WTC11 (cell line): ENCODE results near the gene RSPRY1. TPM values are rescaled to one million over a fixed set of nuclear protein-coding genes. Genes with fewer than 3 reads are reported as not detected.

Experiments
- ATAC-seq: fragments of 200-7000 bp; cut with Tn5 transposase; 2 replicates; pipeline ENCODE4 v1.10.0; 2021; ENCODE audit warnings: mild to moderate bottlenecking, moderate library complexity
- CTCF ChIA-PET: fragments of 300-600 bp; sonication (Branson Sonifier 250); formaldehyde crosslinking; loops from one replicate; lab custom pipeline; 2021; ENCODE audit warnings: antibody characterized with exemption; lab: Charles Lee
- POLR2A ChIA-PET: fragments of 350-600 bp; sonication (Branson Sonifier 250); formaldehyde crosslinking; loops from one replicate; lab custom pipeline; 2021; ENCODE audit warnings: antibody characterized with exemption; lab: Charles Lee
- DNase-seq: peaks from one replicate; pipeline ENCODE4 v3.0.0; 2021; ENCODE audit warnings: low spot score
- H3K27ac Mint-ChIP-seq: 2 replicates; pipeline ENCODE4 v1.8.0; 2021; ENCODE audit warnings: mixed read lengths
- H3K27me3 Mint-ChIP-seq: 2 replicates; pipeline ENCODE4 v1.8.0; 2021; ENCODE audit warnings: low read depth, mild to moderate bottlenecking, moderate library complexity, mixed read lengths
- H3K36me3 Mint-ChIP-seq: 2 replicates; pipeline ENCODE4 v1.8.0; 2021; ENCODE audit warnings: mixed read lengths
- H3K4me1 Mint-ChIP-seq: 2 replicates; pipeline ENCODE4 v1.8.0; 2022; ENCODE audit warnings: mixed read lengths
- H3K4me3 Mint-ChIP-seq: 2 replicates; pipeline ENCODE4 v1.8.0; 2021; ENCODE audit warnings: mild to moderate bottlenecking, moderate library complexity, mixed read lengths
- H3K9me3 Mint-ChIP-seq: 2 replicates; pipeline ENCODE4 v1.8.0; 2021; ENCODE audit warnings: mixed read lengths
- AR ChIP-seq: fragments of 250-450 bp; sonication (Bioruptor Pico); IDR thresholded peaks from 2 replicates; pipeline ENCODE4 v1.9.0; 2021; ENCODE audit warnings: mild to moderate bottlenecking
- CBFB ChIP-seq: sonication (generic); formaldehyde crosslinking; IDR thresholded peaks from 2 replicates; pipeline ENCODE4 v1.8.1; 2022; ENCODE audit warnings: mild to moderate bottlenecking, low read depth, missing genetic modification reagents
- CREB1 ChIP-seq: sonication (generic); formaldehyde crosslinking; IDR thresholded peaks from 2 replicates; pipeline ENCODE4 v1.8.0; 2023; ENCODE audit warnings: mild to moderate bottlenecking, missing genetic modification reagents
- CTCF ChIP-seq: fragments of 200-600 bp; IDR thresholded peaks from 2 replicates; pipeline ENCODE4 v1.8.0; 2022; ENCODE audit warnings: antibody characterized with exemption
- ELF4 ChIP-seq: sonication (generic); formaldehyde crosslinking; IDR thresholded peaks from 2 replicates; pipeline ENCODE4 v1.8.1; 2022; ENCODE audit warnings: low read depth, mild to moderate bottlenecking, moderate library complexity, missing genetic modification reagents
- ESRRA ChIP-seq: sonication (generic); formaldehyde crosslinking; IDR thresholded peaks from 2 replicates; pipeline ENCODE4 v1.8.1; 2022; ENCODE audit warnings: mild to moderate bottlenecking, missing genetic modification reagents, borderline replicate concordance
- FOXJ3 ChIP-seq: sonication (generic); formaldehyde crosslinking; IDR thresholded peaks from 2 replicates; pipeline ENCODE4 v1.9.0; 2021; ENCODE audit warnings: missing genetic modification reagents, mild to moderate bottlenecking, borderline replicate concordance
- FOXP1 ChIP-seq: sonication (generic); formaldehyde crosslinking; IDR thresholded peaks from 2 replicates; pipeline ENCODE4 v1.8.0; 2022; ENCODE audit warnings: missing genetic modification reagents, mild to moderate bottlenecking, moderate library complexity, borderline replicate concordance
- GRHL2 ChIP-seq: fragments of 250-450 bp; sonication (Bioruptor Pico); IDR thresholded peaks from 2 replicates; pipeline ENCODE4 v1.8.0; 2022; ENCODE audit warnings: mild to moderate bottlenecking, moderate library complexity; ENCODE audit not compliant: insufficient replicate concordance, severe bottlenecking
- IRF2 ChIP-seq: sonication (generic); formaldehyde crosslinking; IDR thresholded peaks from 2 replicates; pipeline ENCODE4 v1.8.0; 2022; ENCODE audit warnings: low read depth, missing genetic modification reagents, borderline replicate concordance
- JAZF1 ChIP-seq: fragments of 250-450 bp; sonication (Bioruptor Pico); IDR thresholded peaks from 2 replicates; pipeline ENCODE4 v1.9.0; 2021; ENCODE audit warnings: moderate library complexity, mild to moderate bottlenecking, inconsistent platforms
- KAT7 ChIP-seq: sonication (generic); formaldehyde crosslinking; IDR thresholded peaks from 2 replicates; pipeline ENCODE4 v1.8.1; 2023; ENCODE audit warnings: missing genetic modification reagents, mild to moderate bottlenecking, borderline replicate concordance
- MYBL2 ChIP-seq: sonication (generic); formaldehyde crosslinking; IDR thresholded peaks from 2 replicates; pipeline ENCODE4 v1.8.1; 2023; ENCODE audit warnings: mild to moderate bottlenecking, moderate library complexity, missing genetic modification reagents
- NR2C2 ChIP-seq: sonication (generic); formaldehyde crosslinking; IDR thresholded peaks from 2 replicates; pipeline ENCODE4 v1.8.0; 2022; ENCODE audit warnings: mild to moderate bottlenecking, missing genetic modification reagents
- PRRX2 ChIP-seq: fragments of 250-450 bp; sonication (Bioruptor Pico); IDR thresholded peaks from 2 replicates; pipeline ENCODE4 v1.8.0; 2021; ENCODE audit warnings: mild to moderate bottlenecking
- RORB ChIP-seq: fragments of 250-450 bp; sonication (Bioruptor Pico); IDR thresholded peaks from 2 replicates; pipeline ENCODE4 v1.9.0; 2021; ENCODE audit warnings: mild to moderate bottlenecking
- TCF7 ChIP-seq: sonication (generic); formaldehyde crosslinking; IDR thresholded peaks from 2 replicates; pipeline ENCODE4 v1.8.0; 2022; ENCODE audit warnings: mild to moderate bottlenecking, low read depth, missing genetic modification reagents, moderate library complexity
- ZBTB21 ChIP-seq: sonication (generic); formaldehyde crosslinking; IDR thresholded peaks from 2 replicates; pipeline ENCODE4 v1.8.1; 2023; ENCODE audit warnings: mild to moderate bottlenecking, missing genetic modification reagents, borderline replicate concordance
- ZNF121 ChIP-seq: sonication (generic); formaldehyde crosslinking; IDR thresholded peaks from 2 replicates; pipeline ENCODE4 v1.8.0; 2023; ENCODE audit warnings: missing genetic modification reagents
- ZNF138 ChIP-seq: sonication (generic); formaldehyde crosslinking; conservative IDR thresholded peaks from 2 replicates; pipeline ENCODE4 v1.8.1; 2022; ENCODE audit warnings: mild to moderate bottlenecking, moderate library complexity, missing genetic modification reagents
- ZNF317 ChIP-seq: sonication (generic); formaldehyde crosslinking; IDR thresholded peaks from 2 replicates; pipeline ENCODE4 v1.8.1; 2023; ENCODE audit warnings: low read depth, mild to moderate bottlenecking, moderate library complexity, missing genetic modification reagents, borderline replicate concordance
- ZNF423 ChIP-seq: fragments of 250-450 bp; sonication (Bioruptor Pico); IDR thresholded peaks from 2 replicates; pipeline ENCODE4 v2.1.2; 2022; ENCODE audit warnings: mild to moderate bottlenecking, moderate library complexity
- total RNA-seq: library from RNA; stranded (reverse); gene quantifications from 3 replicates; pipeline ENCODE4 v1.2.3, GENCODE V29; 2021
- TF ChIP-seq, protein P1 (sequence below): sonication (generic); formaldehyde crosslinking; IDR thresholded peaks from 2 replicates; pipeline ENCODE4 v1.8.1; 2022; ENCODE audit warnings: low read depth, missing genetic modification reagents, borderline replicate concordance
- TF ChIP-seq, protein P2 (sequence below): fragments of 250-450 bp; sonication (Bioruptor Pico); IDR thresholded peaks from 2 replicates; pipeline ENCODE4 v2.1.2; 2022; ENCODE audit warnings: mild to moderate bottlenecking, moderate library complexity
- TF ChIP-seq, protein P3 (sequence below): sonication (generic); formaldehyde crosslinking; IDR thresholded peaks from 2 replicates; pipeline ENCODE4 v1.8.0; 2022; ENCODE audit warnings: mild to moderate bottlenecking, missing genetic modification reagents

The RSPRY1 gene
- total RNA-seq, 1 experiment from 2014 or later = 26.8 TPM

DNA sequence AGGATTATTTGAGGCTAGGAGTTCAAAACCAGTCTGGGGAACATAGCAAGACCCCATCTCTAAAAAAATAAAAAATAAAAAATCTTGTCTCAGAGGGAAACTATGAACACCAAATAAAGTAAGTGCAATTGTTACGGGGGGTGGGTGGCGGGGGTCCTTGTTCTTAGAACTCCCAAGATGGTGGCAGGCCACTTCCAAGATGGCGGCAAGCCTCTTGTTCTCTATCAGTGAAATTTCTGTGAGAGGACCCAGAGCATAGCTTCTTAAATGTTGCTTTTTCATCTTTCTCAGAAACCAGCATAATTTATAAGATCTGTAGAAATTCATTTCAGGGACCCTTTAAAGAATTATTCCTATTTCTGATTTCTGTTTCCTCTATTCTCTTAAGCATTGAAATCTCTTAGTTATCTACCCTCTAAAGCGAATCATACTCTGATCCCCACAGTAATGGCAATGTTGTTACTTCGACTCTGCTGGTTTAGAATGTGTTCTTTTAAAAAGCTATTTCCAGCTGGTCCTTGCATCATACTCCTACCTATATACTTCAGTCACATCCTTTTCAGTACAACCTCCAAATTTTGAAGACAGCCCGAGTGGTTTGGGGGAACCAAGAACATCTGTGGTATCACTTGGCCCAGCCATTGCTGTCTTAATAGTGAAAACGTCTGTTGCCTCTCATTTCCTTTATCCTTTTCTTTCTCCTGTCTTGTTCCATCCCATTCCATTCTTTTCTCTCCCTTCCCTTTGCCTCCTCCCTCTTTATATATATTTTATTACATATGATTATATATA, 16.2 kb downstream of the RSPRY1 start (continued):
- TF ChIP-seq, protein P1, sequence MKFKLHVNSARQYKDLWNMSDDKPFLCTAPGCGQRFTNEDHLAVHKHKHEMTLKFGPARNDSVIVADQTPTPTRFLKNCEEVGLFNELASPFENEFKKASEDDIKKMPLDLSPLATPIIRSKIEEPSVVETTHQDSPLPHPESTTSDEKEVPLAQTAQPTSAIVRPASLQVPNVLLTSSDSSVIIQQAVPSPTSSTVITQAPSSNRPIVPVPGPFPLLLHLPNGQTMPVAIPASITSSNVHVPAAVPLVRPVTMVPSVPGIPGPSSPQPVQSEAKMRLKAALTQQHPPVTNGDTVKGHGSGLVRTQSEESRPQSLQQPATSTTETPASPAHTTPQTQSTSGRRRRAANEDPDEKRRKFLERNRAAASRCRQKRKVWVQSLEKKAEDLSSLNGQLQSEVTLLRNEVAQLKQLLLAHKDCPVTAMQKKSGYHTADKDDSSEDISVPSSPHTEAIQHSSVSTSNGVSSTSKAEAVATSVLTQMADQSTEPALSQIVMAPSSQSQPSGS (CRISPR knock-in tag) = no peak
- no peak for TF ChIP-seq ZNF317 (CRISPR knock-in tag)
- TF ChIP-seq PRRX2 = no peak
- TF ChIP-seq RORB = no peak
- TF ChIP-seq, protein P2, sequence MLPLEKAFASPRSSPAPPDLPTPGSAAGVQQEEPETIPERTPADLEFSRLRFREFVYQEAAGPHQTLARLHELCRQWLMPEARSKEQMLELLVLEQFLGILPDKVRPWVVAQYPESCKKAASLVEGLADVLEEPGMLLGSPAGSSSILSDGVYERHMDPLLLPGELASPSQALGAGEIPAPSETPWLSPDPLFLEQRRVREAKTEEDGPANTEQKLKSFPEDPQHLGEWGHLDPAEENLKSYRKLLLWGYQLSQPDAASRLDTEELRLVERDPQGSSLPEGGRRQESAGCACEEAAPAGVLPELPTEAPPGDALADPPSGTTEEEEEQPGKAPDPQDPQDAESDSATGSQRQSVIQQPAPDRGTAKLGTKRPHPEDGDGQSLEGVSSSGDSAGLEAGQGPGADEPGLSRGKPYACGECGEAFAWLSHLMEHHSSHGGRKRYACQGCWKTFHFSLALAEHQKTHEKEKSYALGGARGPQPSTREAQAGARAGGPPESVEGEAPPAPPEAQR = no peak
- TF ChIP-seq ESRRA (CRISPR knock-in tag) = no peak
- TF ChIP-seq GRHL2 (CRISPR knock-in tag) = no peak
- no peak for TF ChIP-seq AR (CRISPR knock-in tag)
- TF ChIP-seq IRF2 (CRISPR knock-in tag) = no peak
- no peak for TF ChIP-seq TCF7 (CRISPR knock-in tag)
- TF ChIP-seq, all 79 proteins: peak for 0

DNA sequence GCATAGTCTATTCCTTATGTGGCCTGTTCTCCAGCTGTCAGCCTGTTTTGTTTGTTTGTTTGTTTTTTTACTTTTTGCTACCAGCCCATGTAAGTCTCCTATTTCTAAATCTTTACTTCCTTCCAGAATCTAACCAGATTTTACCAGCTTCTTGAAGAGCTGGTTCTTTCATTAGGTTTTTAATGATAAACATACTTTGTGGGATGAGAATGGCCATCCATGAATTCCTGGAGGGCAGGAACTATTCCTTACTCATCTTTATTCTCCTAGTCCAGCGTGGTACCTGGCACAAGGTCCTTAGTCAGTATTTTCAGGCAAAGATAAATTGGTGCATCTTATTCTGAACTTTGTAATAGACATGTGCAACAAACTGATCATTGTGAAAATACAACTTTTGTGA, 17.3 kb downstream of the RSPRY1 start:
- ATAC-seq (no peak), DNase-seq (no peak)
- Mint-ChIP-seq H3K27ac (no peak overlapping the region), H3K4me3 (no peak overlapping the region), H3K27me3 (no peaks in the 10 kb centered on the region), H3K4me1 (no peaks in the 10 kb centered on the region), H3K36me3 (peaks cover 33% of the 10 kb centered on the region), H3K9me3 (peaks cover 5% of the 10 kb centered on the region; the same call in 1 of the 2 replicates)
- ChIA-PET CTCF (no interaction called here), POLR2A (no interaction called here)
- TF ChIP-seq CBFB (CRISPR knock-in tag) (no peak), ZNF121 (no peak), CREB1 (no peak), MYBL2 (CRISPR knock-in tag) (no peak), ZNF138 (CRISPR knock-in tag) (no peak), ELF4 (CRISPR knock-in tag) (no peak), ZNF423 (no peak), JAZF1 (CRISPR knock-in tag) (no peak), CTCF (no peak), KAT7 (CRISPR knock-in tag) (no peak), PRRX2 (no peak), FOXJ3 (CRISPR knock-in tag) (no peak), FOXP1 (CRISPR knock-in tag) (no peak), NR2C2 (CRISPR knock-in tag) (no peak), ZBTB21 (CRISPR knock-in tag) (no peak)
- TF ChIP-seq, protein P3, sequence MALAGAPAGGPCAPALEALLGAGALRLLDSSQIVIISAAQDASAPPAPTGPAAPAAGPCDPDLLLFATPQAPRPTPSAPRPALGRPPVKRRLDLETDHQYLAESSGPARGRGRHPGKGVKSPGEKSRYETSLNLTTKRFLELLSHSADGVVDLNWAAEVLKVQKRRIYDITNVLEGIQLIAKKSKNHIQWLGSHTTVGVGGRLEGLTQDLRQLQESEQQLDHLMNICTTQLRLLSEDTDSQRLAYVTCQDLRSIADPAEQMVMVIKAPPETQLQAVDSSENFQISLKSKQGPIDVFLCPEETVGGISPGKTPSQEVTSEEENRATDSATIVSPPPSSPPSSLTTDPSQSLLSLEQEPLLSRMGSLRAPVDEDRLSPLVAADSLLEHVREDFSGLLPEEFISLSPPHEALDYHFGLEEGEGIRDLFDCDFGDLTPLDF (CRISPR knock-in tag) = no peak
